ENCODE results near the gene JAZF1. TPM values are rescaled to one million over a fixed set of nuclear protein-coding genes. Genes with fewer than 3 reads are reported as not detected.

Gene JAZF1
- total RNA-seq, 4 donors from 2014 or later: 29.3 to 33.8 (median 30.1) TPM

GRCh38 chr7:28077616-28078015 lies 103.0 kb downstream of the JAZF1 start:
- WGBS: 88% methylated on average over 2 of the region's 2 CpGs
- H3K27ac ChIP-seq (replicated peaks in 1 of 4): no peak overlapping the region
- TF ChIP-seq POLR2AphosphoS5 (IDR thresholded peaks at IDR 0.05) (no peak), POLR2A (IDR thresholded peaks at IDR 0.05; ENCODE audit: low read depth) (no peak), CTCF (IDR thresholded peaks at IDR 0.05) (no peak), EP300 (IDR thresholded peaks at IDR 0.05) (no peak)
- no peaks in the 10 kb centered on the region for H3K27me3 ChIP-seq
- intact Hi-C loops (cut with DNase I): loop anchor here (5.0 kb wide), 1 partner anchor 50 kb away; no protein-coding TSS in a partner anchor
- no peaks in the 10 kb centered on the region for H3K36me3 ChIP-seq
- no peak overlapping the region for H3K4me3 ChIP-seq
- peaks cover 14 to 61% (median 49%) of the 10 kb centered on the region in 4 donors for H3K4me1 ChIP-seq
- no peaks in the 10 kb centered on the region for H3K9me3 ChIP-seq
- no peak for DNase-seq (ENCODE audit: extremely low spot score)

DNA sequence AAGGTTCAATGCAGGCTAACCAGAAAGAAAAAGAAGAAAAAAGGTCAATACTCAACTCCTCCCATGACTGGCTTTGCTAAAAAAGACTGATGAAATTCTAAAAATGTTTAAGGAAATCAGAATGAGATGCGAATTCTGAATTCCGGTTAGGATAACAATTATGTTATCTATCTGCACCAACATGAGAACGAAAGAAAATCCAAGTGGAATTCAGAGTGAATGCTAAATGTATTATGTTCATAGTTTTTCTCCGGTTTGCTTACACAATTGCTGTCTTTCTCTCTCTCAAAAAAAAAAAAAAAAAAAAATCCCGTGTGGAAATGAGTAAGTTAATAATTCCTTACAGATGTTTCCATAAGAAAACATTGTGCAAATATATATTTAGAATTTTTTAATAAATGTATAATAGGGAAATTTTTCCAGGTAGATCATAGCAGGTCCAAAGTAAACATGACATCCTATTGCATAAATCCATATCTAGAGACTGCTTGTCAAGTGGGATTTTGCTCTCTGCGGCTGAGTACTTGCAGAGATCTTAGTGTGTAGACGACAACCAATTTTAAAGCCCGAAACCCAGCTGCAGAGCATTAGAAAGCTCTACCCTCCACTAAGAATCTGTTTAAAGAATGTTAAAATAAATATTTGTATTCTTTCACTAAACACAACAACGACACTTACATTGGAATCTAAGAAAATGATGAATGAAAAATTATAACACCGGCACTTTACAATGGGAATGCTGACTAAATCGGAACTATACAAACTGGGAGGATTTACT lies 104.0 kb downstream of the JAZF1 start:
- no peaks in the 10 kb centered on the region for H3K9me3 ChIP-seq
- H3K4me3 ChIP-seq: no peak overlapping the region
- no peak overlapping the region for H3K27ac ChIP-seq (replicated peaks in 1 of 4)
- 61% methylated on average over 11 of the region's 11 CpGs for WGBS
- H3K4me1 ChIP-seq: peaks cover 14 to 55% (median 48%) of the 10 kb centered on the region in 4 donors
- TF ChIP-seq EP300 (IDR thresholded peaks at IDR 0.05) (no peak), CTCF (IDR thresholded peaks at IDR 0.05) (no peak), POLR2AphosphoS5 (IDR thresholded peaks at IDR 0.05) (no peak), POLR2A (IDR thresholded peaks at IDR 0.05; ENCODE audit: low read depth) (no peak)
- H3K36me3 ChIP-seq: no peaks in the 10 kb centered on the region
- intact Hi-C loops (cut with DNase I): loop anchor here (5.0 kb wide), 1 partner anchor 49 kb away; no protein-coding TSS in a partner anchor
- H3K27me3 ChIP-seq: no peaks in the 10 kb centered on the region
- no peak for DNase-seq (ENCODE audit: extremely low spot score)

- no peak for TF ChIP-seq EP300 (IDR thresholded peaks at IDR 0.05)
- no peak for TF ChIP-seq POLR2AphosphoS5 (IDR thresholded peaks at IDR 0.05)
- no peak for TF ChIP-seq CTCF (IDR thresholded peaks at IDR 0.05)
- no peak for TF ChIP-seq POLR2A (IDR thresholded peaks at IDR 0.05; ENCODE audit: low read depth)
- intact Hi-C loops (cut with DNase I): loop anchor here (5.0 kb wide), 1 partner anchor 49 kb away; no protein-coding TSS in a partner anchor
- Histone ChIP-seq H3K4me1 (peaks cover 11 to 53% (median 46%) of the 10 kb centered on the region in 4 donors), H3K27ac (replicated peaks in 1 of 4) (no peak overlapping the region), H3K36me3 (no peaks in the 10 kb centered on the region), H3K27me3 (no peaks in the 10 kb centered on the region), H3K4me3 (no peak overlapping the region), H3K9me3 (no peaks in the 10 kb centered on the region)
- DNase-seq (ENCODE audit: extremely low spot score): no peak
- 85% methylated on average over 3 of the region's 3 CpGs for WGBS
Observed at GRCh38 chr7:28075674-28076358, 104.8 kb downstream of the JAZF1 start.

DNA sequence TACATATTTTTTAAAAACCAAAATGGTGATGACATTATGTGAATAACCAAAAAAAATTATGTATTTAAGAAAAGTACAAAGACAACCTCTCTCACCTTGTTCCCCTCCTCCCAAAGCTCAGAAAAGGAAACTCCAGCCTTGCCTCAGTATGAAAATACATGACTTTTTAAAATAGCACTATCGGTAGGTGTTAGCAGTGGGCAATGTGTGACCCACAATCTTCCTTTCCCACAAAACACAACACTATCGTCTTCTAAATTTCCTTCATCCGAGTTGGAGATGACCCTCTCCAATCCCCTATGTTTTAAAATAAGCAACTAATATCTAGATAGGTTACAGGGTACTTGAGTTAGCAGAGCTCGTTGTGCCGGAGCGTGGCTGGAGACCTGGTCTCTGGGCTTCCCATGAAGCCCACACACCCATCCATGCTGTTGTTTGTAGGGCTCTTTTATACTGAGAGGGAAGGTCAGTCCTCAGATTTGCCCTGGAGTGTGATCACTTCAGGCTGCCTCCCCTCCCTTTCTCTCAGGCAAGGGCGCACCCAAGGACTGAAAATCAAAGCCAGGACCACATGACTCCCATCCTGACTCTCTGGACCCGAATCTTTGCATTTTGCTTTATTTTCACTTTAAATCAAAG lies 107.6 kb downstream of the JAZF1 start:
- H3K27ac ChIP-seq (replicated peaks in 1 of 4): no peak overlapping the region
- H3K36me3 ChIP-seq: no peaks in the 10 kb centered on the region
- H3K9me3 ChIP-seq: no peaks in the 10 kb centered on the region
- TF ChIP-seq POLR2A (IDR thresholded peaks at IDR 0.05; ENCODE audit: low read depth): no peak
- TF ChIP-seq POLR2AphosphoS5 (IDR thresholded peaks at IDR 0.05): no peak
- no peaks in the 10 kb centered on the region for H3K27me3 ChIP-seq
- H3K4me3 ChIP-seq: no peak overlapping the region
- 97% methylated on average over 8 of the region's 8 CpGs for WGBS
- intact Hi-C loops (cut with DNase I): no loop called here
- DNase-seq (ENCODE audit: extremely low spot score): no peak
- peaks cover 20 to 67% (median 60%) of the 10 kb centered on the region in 4 donors for H3K4me1 ChIP-seq

- Histone ChIP-seq H3K27ac (replicated peaks in 1 of 4) (peak overlapping the region in 3 of 4 donors; percentile 65 to 78 (median 72)), H3K27me3 (no peaks in the 10 kb centered on the region), H3K4me3 (peak overlapping the region in 3 of 4 donors; percentile 1 to 5 (median 4)), H3K4me1 (peaks cover 20 to 64% (median 60%) of the 10 kb centered on the region in 4 donors), H3K36me3 (no peaks in the 10 kb centered on the region), H3K9me3 (no peaks in the 10 kb centered on the region)
- DNase-seq (ENCODE audit: extremely low spot score): no peak
- intact Hi-C loops (cut with DNase I): no loop called here
- TF ChIP-seq POLR2A (IDR thresholded peaks at IDR 0.05; ENCODE audit: low read depth) (no peak), CTCF (IDR thresholded peaks at IDR 0.05) (no peak), POLR2AphosphoS5 (IDR thresholded peaks at IDR 0.05) (no peak), EP300 (IDR thresholded peaks at IDR 0.05) (no peak)
- WGBS: 79% methylated on average over 6 of the region's 6 CpGs
Observed at GRCh38 chr7:28071570-28071969, 109.0 kb downstream of the JAZF1 start.
